Lung (tissue), 16 donors: ENCODE measurements around the gene HFM1. TPM values are rescaled to one million over a fixed set of nuclear protein-coding genes. Genes with fewer than 3 reads are reported as not detected.
"Not testable (repeated sequence)": the region's sequence is repeated elsewhere in the genome, so short reads cannot be mapped to it uniquely, and the experiment has no call there.

Source experiments
- ATAC-seq: fragments of 200-7000 bp; cut with Tn5 transposase; one replicate; pipeline ENCODE4 v1.9.1; 2020; ENCODE audit warnings: moderate number of reproducible peaks; ENCODE audit not compliant: insufficient read depth, low FRiP score
- DNase-seq, 3 donors: peaks; one replicate each; pipeline ENCODE4 v3.0.0-alpha.2; 2013 to 2017
- H3K27ac ChIP-seq, 2 donors: one replicate each; pipeline ENCODE4 v1.5.1; 2013; ENCODE audit warnings: mild to moderate bottlenecking in 2 of 2, moderate library complexity in 2 of 2, control low read depth in 1 of 2, inconsistent platforms in 1 of 2, low read depth in 1 of 2, low read length in 1 of 2
- H3K27me3 ChIP-seq, 3 donors: one replicate each; pipeline ENCODE4 v1.5.1; 2013; ENCODE audit warnings: low read length in 2 of 3; ENCODE audit not compliant: control insufficient read depth in 3 of 3, insufficient read depth in 3 of 3
- H3K36me3 ChIP-seq, 4 donors: one replicate each; pipeline ENCODE4 v1.5.1; 2013; ENCODE audit warnings: low read length in 4 of 4, mild to moderate bottlenecking in 1 of 4, moderate library complexity in 1 of 4; ENCODE audit not compliant: control insufficient read depth in 4 of 4, insufficient read depth in 4 of 4
- H3K4me1 ChIP-seq, 5 donors: one replicate each; pipeline ENCODE4 v1.5.1; 2013; ENCODE audit warnings: low read length in 5 of 5, mild to moderate bottlenecking in 2 of 5, moderate library complexity in 1 of 5; ENCODE audit not compliant: control insufficient read depth in 5 of 5, insufficient read depth in 5 of 5
- H3K4me3 ChIP-seq: one replicate; pipeline ENCODE4 v1.5.1; 2013; ENCODE audit warnings: mild to moderate bottlenecking, control low read depth, moderate library complexity
- H3K9ac ChIP-seq, 2 donors: one replicate each; pipeline ENCODE4 v1.5.1; 2013; ENCODE audit warnings: low read length in 2 of 2, control low read depth in 1 of 2; ENCODE audit not compliant: insufficient read depth in 1 of 2
- H3K9me3 ChIP-seq, 4 donors: one replicate each; pipeline ENCODE4 v1.5.1; 2013; ENCODE audit warnings: low read length in 3 of 4, mild to moderate bottlenecking in 1 of 4, moderate library complexity in 1 of 4; ENCODE audit not compliant: control insufficient read depth in 4 of 4, insufficient read depth in 3 of 4
- CTCF ChIP-seq: IDR thresholded peaks from 2 replicates; pipeline ENCODE4 v1.5.1; 2012; ENCODE audit warnings: mild to moderate bottlenecking; ENCODE audit errors: control extremely low read depth, extremely low read depth
- WGBS, 2 donors: extraction: QIAGEN DNeasy Blood & Tissue Kit; methylation state at CpG; one replicate each; pipeline ENCODE4 v1.1.7; 2013; 5-methylcytosine and 5-hydroxymethylcytosine counted together
- long read RNA-seq, 5 donors: transcript quantifications; one replicate each; lab custom pipeline, GENCODE V29; 2026
- polyA plus RNA-seq, 2 donors: library from polyadenylated mRNA; stranded (reverse); fragments of 200-250 nt; gene quantifications; one replicate each; pipeline ENCODE4 v1.2.1, GENCODE V29; 2013
- total RNA-seq, 2 donors: library from RNA; depleted of rRNA in 1 of 2; stranded (reverse); fragments of >200 nt in 1 of 2; gene quantifications; one replicate each; pipeline ENCODE4 v1.2.1, GENCODE V29; 2014 to 2021
- donor health status: control.
- donor health status: control.
- donor health status: Bipolar disorder and iron deficiency.
- donor health status: healthy.
- donor health status: DM: yes; HTN: yes; CAD: no.

The HFM1 gene, protein sequence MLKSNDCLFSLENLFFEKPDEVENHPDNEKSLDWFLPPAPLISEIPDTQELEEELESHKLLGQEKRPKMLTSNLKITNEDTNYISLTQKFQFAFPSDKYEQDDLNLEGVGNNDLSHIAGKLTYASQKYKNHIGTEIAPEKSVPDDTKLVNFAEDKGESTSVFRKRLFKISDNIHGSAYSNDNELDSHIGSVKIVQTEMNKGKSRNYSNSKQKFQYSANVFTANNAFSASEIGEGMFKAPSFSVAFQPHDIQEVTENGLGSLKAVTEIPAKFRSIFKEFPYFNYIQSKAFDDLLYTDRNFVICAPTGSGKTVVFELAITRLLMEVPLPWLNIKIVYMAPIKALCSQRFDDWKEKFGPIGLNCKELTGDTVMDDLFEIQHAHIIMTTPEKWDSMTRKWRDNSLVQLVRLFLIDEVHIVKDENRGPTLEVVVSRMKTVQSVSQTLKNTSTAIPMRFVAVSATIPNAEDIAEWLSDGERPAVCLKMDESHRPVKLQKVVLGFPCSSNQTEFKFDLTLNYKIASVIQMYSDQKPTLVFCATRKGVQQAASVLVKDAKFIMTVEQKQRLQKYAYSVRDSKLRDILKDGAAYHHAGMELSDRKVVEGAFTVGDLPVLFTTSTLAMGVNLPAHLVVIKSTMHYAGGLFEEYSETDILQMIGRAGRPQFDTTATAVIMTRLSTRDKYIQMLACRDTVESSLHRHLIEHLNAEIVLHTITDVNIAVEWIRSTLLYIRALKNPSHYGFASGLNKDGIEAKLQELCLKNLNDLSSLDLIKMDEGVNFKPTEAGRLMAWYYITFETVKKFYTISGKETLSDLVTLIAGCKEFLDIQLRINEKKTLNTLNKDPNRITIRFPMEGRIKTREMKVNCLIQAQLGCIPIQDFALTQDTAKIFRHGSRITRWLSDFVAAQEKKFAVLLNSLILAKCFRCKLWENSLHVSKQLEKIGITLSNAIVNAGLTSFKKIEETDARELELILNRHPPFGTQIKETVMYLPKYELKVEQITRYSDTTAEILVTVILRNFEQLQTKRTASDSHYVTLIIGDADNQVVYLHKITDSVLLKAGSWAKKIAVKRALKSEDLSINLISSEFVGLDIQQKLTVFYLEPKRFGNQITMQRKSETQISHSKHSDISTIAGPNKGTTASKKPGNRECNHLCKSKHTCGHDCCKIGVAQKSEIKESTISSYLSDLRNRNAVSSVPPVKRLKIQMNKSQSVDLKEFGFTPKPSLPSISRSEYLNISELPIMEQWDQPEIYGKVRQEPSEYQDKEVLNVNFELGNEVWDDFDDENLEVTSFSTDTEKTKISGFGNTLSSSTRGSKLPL (N-terminal part only)
- total RNA-seq (1 to 10 TPM; 1.0 to 8.0 TPM), polyA plus RNA-seq (under 1 TPM; 0.16 to 0.55 TPM)
- long read RNA-seq, donor 1 = 0 reads
- long read RNA-seq, donor 2 = 0 reads
- long read RNA-seq, donor 3 = 0 reads
- long read RNA-seq, donor 4 = 0 reads
- long read RNA-seq, donor 5 = 0 reads

- WGBS, 2 donors = 1% methylated on average over 55 to 69 of the region's 69 CpGs
- DNase-seq = peak; percentile 91 to 95 (median 93)
- Histone ChIP-seq H3K9me3 (no peaks in the 10 kb centered on the region), H3K4me3 (peak within 1 kb of the TSS; percentile 66), H3K27me3 (peaks cover 0 to 3% (median 0%) of the 10 kb centered on the region in 3 donors), H3K36me3 (no peaks in the 10 kb centered on the region), H3K9ac (peak within 1 kb of the TSS; percentile 66 to 93), H3K4me1 (peaks cover 0 to 5% (median 0%) of the 10 kb centered on the region in 5 donors), H3K27ac (peak within 1 kb of the TSS; percentile 58 to 93)
- TF ChIP-seq CTCF = no peak
- ATAC-seq = peak; percentile 97
Observed at GRCh38 chr1:91404151-91405012, at the start of gene HFM1. TSS of gene HFM1 (minus strand) at chr1:91404837. CDS start at chr1:91401082, 3,755 bp downstream.

GRCh38 chr1:91454136-91454535, 49.5 kb upstream of the HFM1 start:
- no peak for TF ChIP-seq CTCF
- WGBS, 2 donors = 82 to 88% methylated on average over 2 of the region's 2 CpGs

DNA sequence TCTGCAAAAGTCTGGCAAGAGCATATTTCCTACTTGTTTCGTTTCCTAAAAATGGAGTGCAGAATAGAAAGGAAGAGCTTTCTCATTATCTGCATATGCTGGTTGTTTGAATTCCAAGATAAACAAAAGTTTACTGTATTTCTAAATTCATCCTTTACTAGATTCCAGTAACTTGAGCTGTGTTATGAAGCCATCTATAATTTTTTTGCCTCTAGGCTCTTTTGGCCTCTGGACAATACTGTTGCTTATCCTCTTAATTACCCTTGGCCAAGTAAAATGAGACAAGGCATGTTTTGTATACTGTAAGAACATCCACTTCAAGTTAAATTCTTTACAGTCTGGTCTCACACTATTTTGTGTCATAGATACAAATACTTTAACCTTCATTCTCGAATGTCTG, 45.6 kb upstream of the HFM1 start:
- 61 to 72% methylated on average over 2 of the region's 2 CpGs for WGBS, 2 donors
- no peak for TF ChIP-seq CTCF
- no peak for ATAC-seq

More at GRCh38 chr1:91454136-91454535, 49.5 kb upstream of the HFM1 start:
- Histone ChIP-seq H3K4me3 (no peak overlapping the region), H3K27ac (no peak overlapping the region), H3K9me3 (no peaks in the 10 kb centered on the region), H3K27me3 (no peaks in the 10 kb centered on the region), H3K36me3 (no peaks in the 10 kb centered on the region), H3K4me1 (peaks cover 0 to 11% (median 0%) of the 10 kb centered on the region in 5 donors), H3K9ac (no peak overlapping the region)
- ATAC-seq (no peak), DNase-seq (no peak)

GRCh38 chr1:91447782-91448181, 43.1 kb upstream of the HFM1 start:
- not testable (repeated sequence) for H3K27me3 ChIP-seq, H3K9ac ChIP-seq, DNase-seq, ATAC-seq, H3K4me3 ChIP-seq, H3K9me3 ChIP-seq, H3K36me3 ChIP-seq, H3K27ac ChIP-seq
- 65 to 75% methylated on average over 2 of the region's 2 CpGs for WGBS, 2 donors
- peaks cover 0 to 11% (median 0%) of the 10 kb centered on the region in 5 donors for H3K4me1 ChIP-seq

More for the DNA sequence above, 45.6 kb upstream of the HFM1 start:
- H3K27me3 ChIP-seq = no peaks in the 10 kb centered on the region
- H3K9ac ChIP-seq = no peak overlapping the region
- H3K4me1 ChIP-seq = peaks cover 0 to 11% (median 0%) of the 10 kb centered on the region in 5 donors
- peak in 2 of 3 donors; percentile 67 to 70 for DNase-seq
- H3K4me3 ChIP-seq = no peak overlapping the region
- no peak overlapping the region for H3K27ac ChIP-seq
- H3K9me3 ChIP-seq = no peaks in the 10 kb centered on the region
- no peaks in the 10 kb centered on the region for H3K36me3 ChIP-seq
